ENCODE results near the gene SNRNP40. TPM values are rescaled to one million over a fixed set of nuclear protein-coding genes. Genes with fewer than 3 reads are reported as not detected.

The SNRNP40 gene
- 42.1 to 48.5 TPM (median 45.2 TPM) in 5 replicates for total RNA-seq (2022; extraction: Qiagen RNA extraction; ENCODE audit: low read depth)

GRCh38 chr1:31296486-31297276 is at the start of gene SNRNP40, which contains the start of gene ZCCHC17:
Gene SNRNP40, minus strand, starts transcription at chr1:31296788. Its CDS starts 37 bp downstream, at chr1:31296751.
Gene ZCCHC17, plus strand, starts transcription at chr1:31297032. Its CDS starts 13,067 bp downstream, at chr1:31310099.

GRCh38 chr1:31239653-31240241 is 56.8 kb downstream of the SNRNP40 start, which contains the start of gene NKAIN1:
Gene NKAIN1, minus strand, starts transcription at chr1:31239887. Its CDS starts 340 bp downstream, at chr1:31239547.

Other genes starting within 250 kb of the SNRNP40 start
- gene PUM1, start 231.1 kb downstream of the SNRNP40 start, total RNA-seq (2022; extraction: Qiagen RNA extraction; ENCODE audit: low read depth), result 21.9 to 33.4 TPM (median 31.6 TPM) in 5 replicates
- 0.97 to 1.6 TPM (median 1.1 TPM) in 5 replicates for gene NKAIN1, start 56.9 kb downstream of the SNRNP40 start, total RNA-seq (2022; extraction: Qiagen RNA extraction; ENCODE audit: low read depth)
- 24.1 to 26.7 TPM (median 24.9 TPM) in 5 replicates for gene ZCCHC17, start 244 bp upstream of the SNRNP40 start, total RNA-seq (2022; extraction: Qiagen RNA extraction; ENCODE audit: low read depth)
- gene FABP3, start 76.3 kb upstream of the SNRNP40 start, total RNA-seq (2022; extraction: Qiagen RNA extraction; ENCODE audit: low read depth), result not detected in 5 replicates
- gene SERINC2, start 116.4 kb upstream of the SNRNP40 start, total RNA-seq (2022; extraction: Qiagen RNA extraction; ENCODE audit: low read depth), result 18.0 to 31.8 TPM (median 29.7 TPM) in 5 replicates

Measured in A549 treated with RU486 at 1 μM for 4 hours (cell line).